GM19025 (cell line): ENCODE data around the gene PPIB.

ENCODE experiments used
- ATAC-seq: cut with Tn5 transposase; IDR thresholded peaks from one replicate; pipeline ENCODE4 v1.9.1; 2021; ENCODE audit warnings: mild to moderate bottlenecking, low read depth, moderate library complexity; ENCODE audit not compliant: unreplicated experiment

The PPIB gene

GRCh38 chr15:64162869-64163658, at the start of gene PPIB:
Gene PPIB, minus strand, starts transcription at chr15:64163022. Its CDS starts 36 bp downstream, at chr15:64162986.
- ATAC-seq, result peak; percentile 89

GRCh38 chr15:64211696-64212095, 48.9 kb upstream of the PPIB start:
- no peak for ATAC-seq

- ATAC-seq, result no peak
Measured at GRCh38 chr15:64210371-64210770, 47.5 kb upstream of the PPIB start.

GRCh38 chr15:64209680-64210334, 47.0 kb upstream of the PPIB start:
- ATAC-seq, result no peak

- no peak for ATAC-seq
Measured at GRCh38 chr15:64205202-64205601, 42.4 kb upstream of the PPIB start.

- ATAC-seq, result no peak
Measured at GRCh38 chr15:64197425-64197824, 34.6 kb upstream of the PPIB start.

GRCh38 chr15:64193971-64194370, 31.1 kb upstream of the PPIB start:
- no peak for ATAC-seq

GRCh38 chr15:64191971-64192830, 29.4 kb upstream of the PPIB start:
- ATAC-seq, result no peak

GRCh38 chr15:64187396-64188191, 24.8 kb upstream of the PPIB start:
- ATAC-seq, result no peak

GRCh38 chr15:64185146-64185911, 22.5 kb upstream of the PPIB start:
- no peak for ATAC-seq

- no peak for ATAC-seq
Measured at GRCh38 chr15:64182859-64183370, 20.1 kb upstream of the PPIB start.

GRCh38 chr15:64180235-64180824, 17.5 kb upstream of the PPIB start:
- ATAC-seq, result peak; percentile 61

- ATAC-seq, result no peak
Measured at GRCh38 chr15:64166102-64166890, 3.5 kb upstream of the PPIB start.

- ATAC-seq, result no peak
Measured at GRCh38 chr15:64164436-64164835, 1.6 kb upstream of the PPIB start.

GRCh38 chr15:64163659-64164362, 989 bp upstream of the PPIB start:
- no peak for ATAC-seq

GRCh38 chr15:64162478-64162868, 349 bp downstream of the PPIB start:
- ATAC-seq, result peak; percentile 18

GRCh38 chr15:64161688-64162477, 939 bp downstream of the PPIB start:
- no peak for ATAC-seq
